ENCODE data around the gene SPAG5.

The SPAG5 gene

GRCh38 chr17:28529013-28529400 is 69.8 kb downstream of the SPAG5 start:
- H3K36me3 ChIP-seq (ENCODE audit: insufficient read depth, low read length), result no peaks in the 10 kb centered on the region
- H3K27me3 ChIP-seq (ENCODE audit: insufficient read depth, low read length), result no peaks in the 10 kb centered on the region
- H3K4me1 ChIP-seq (ENCODE audit: control insufficient read depth, insufficient read depth, low read length, unreplicated experiment), result peaks cover 31% of the 10 kb centered on the region
- H3K4me3 ChIP-seq (ENCODE audit: low read depth, low read length), result no peak overlapping the region
- no peak overlapping the region for H3K27ac ChIP-seq (ENCODE audit: low read depth, low read length)
- no peak overlapping the region for H2AFZ ChIP-seq (ENCODE audit: low read length, unreplicated experiment)
- no peaks in the 10 kb centered on the region for H3K79me2 ChIP-seq (ENCODE audit: control insufficient read depth, insufficient read depth, low read length, unreplicated experiment)

- Histone ChIP-seq H3K4me1 (ENCODE audit: control insufficient read depth, insufficient read depth, low read length, unreplicated experiment) (peaks cover 31% of the 10 kb centered on the region), H3K36me3 (ENCODE audit: insufficient read depth, low read length) (no peaks in the 10 kb centered on the region), H3K27ac (ENCODE audit: low read depth, low read length) (no peak overlapping the region), H3K27me3 (ENCODE audit: insufficient read depth, low read length) (no peaks in the 10 kb centered on the region), H3K4me3 (ENCODE audit: low read depth, low read length) (no peak overlapping the region), H3K79me2 (ENCODE audit: control insufficient read depth, insufficient read depth, low read length, unreplicated experiment) (no peaks in the 10 kb centered on the region), H2AFZ (ENCODE audit: low read length, unreplicated experiment) (no peak overlapping the region)
Observed at GRCh38 chr17:28528327-28529012, 70.4 kb downstream of the SPAG5 start.

- Histone ChIP-seq H3K36me3 (ENCODE audit: insufficient read depth, low read length) (no peaks in the 10 kb centered on the region), H3K27ac (ENCODE audit: low read depth, low read length) (no peak overlapping the region), H3K4me1 (ENCODE audit: control insufficient read depth, insufficient read depth, low read length, unreplicated experiment) (peaks cover 26% of the 10 kb centered on the region), H2AFZ (ENCODE audit: low read length, unreplicated experiment) (no peak overlapping the region), H3K4me3 (ENCODE audit: low read depth, low read length) (no peak overlapping the region), H3K27me3 (ENCODE audit: insufficient read depth, low read length) (no peaks in the 10 kb centered on the region), H3K79me2 (ENCODE audit: control insufficient read depth, insufficient read depth, low read length, unreplicated experiment) (no peaks in the 10 kb centered on the region)
Observed at GRCh38 chr17:28527859-28528258, 71.0 kb downstream of the SPAG5 start.

Measured in ACC112 (cell line).